NCI-H146 treated with DMSO at 0.1 percent for 48 hours (cell line): ENCODE data around the gene CACNB2.
"Not testable (repeated sequence)": the region's sequence is repeated elsewhere in the genome, so short reads cannot be mapped to it uniquely, and the experiment has no call there.

Source experiments
- DNase-seq: peaks from one replicate; lab custom pipeline; 2025; ENCODE audit not compliant: unreplicated experiment; lab: John Stamatoyannopoulos, UW

Gene CACNB2

DNA sequence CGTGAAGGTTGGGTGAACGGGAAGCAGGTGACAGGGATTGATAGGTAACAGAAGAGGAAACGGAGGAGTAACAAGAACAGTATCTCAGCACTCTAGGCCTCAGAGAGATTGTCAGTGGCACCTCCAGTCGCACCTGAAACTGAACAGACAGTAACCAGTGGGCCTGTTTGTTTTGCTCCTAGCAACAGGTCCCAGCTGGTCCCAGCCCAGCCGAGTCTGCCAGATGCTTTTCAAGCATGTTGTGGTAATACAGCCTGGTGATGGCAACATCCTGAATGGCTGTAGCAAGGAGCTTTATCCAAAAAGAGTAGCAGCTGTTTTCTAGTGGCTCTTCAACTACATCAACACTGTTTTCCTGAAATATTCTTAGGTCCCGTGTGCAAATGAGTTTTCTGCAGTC, 4.7 kb downstream of the CACNB2 start:
- no peak for DNase-seq

DNA sequence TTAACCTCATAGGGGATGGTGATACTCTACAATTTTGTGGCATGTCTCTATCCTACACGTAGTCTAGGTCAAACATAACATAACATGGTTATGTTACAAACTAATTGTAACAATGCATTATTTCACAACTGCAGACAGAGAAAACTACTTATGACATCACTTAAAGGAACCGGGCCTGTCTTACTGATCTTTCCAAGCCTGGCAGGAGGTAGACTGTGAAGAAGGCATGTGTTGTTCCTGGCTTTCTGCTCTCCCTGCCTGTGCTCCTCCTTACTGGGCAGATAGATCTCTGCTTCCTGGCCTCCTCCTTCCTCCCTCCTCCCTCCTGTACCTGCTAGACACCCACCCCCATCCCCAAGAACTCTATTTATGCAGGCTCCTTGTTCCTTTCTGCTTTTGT, 5.4 kb downstream of the CACNB2 start:
- DNase-seq = no peak

DNA sequence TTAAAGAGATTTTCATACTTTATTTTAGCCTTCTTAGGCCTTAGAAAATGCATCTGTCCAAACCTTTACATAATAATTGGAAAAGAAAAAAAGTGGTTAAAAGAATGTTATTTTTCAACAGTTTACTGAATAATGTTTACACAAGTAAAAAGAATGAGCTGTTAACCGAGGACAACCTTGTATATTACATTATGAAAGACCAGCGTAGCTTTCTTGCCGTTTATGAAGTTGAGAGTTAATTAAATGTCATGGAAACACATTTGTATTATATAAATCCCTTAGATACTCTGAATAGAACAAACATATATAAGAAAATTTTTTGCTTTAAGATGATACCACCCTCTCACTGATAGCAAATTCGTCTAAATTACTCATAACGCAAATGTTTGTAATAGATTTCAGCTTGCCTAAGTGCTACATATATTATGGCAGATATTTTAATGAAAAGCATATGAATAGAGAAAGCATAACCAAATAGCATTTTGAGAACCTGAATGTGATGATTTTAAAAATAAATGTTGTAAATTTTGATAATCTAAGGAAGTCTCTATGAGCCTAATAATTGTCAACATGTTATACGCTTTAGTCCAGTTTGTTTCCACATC, 9.1 kb downstream of the CACNB2 start:
- no peak for DNase-seq

DNA sequence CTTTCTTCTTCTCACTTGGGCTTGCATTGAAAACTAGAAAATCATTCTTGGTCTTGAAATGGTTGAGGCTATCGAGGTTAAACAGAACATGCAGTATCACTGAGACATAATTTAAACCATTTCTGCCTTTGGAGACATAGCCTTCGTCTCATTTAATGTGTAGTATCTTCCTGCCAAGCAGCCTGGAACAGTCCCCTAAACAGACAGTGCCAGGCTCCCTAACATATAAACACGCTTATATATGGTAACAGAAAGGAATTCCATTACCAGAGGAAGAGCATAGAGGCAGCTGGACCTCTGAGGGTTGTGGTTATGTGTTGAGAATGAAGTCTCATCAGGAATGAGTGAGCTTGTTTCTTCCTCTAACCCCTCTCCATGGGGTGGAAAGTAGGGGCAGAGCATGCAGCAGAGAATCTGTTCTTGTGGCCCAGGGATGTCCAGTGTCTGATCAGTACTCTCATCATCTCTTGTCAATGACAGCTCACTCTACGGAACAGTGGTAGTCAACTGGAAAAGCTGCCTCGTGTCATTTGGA, 11.2 kb downstream of the CACNB2 start:
- DNase-seq = no peak

GRCh38 chr10:18153381-18153780, 13.2 kb downstream of the CACNB2 start:
- DNase-seq = not testable (repeated sequence)

- DNase-seq = no peak
Measured at GRCh38 chr10:18155321-18155720, 15.1 kb downstream of the CACNB2 start.

- DNase-seq = not testable (repeated sequence)
Measured at GRCh38 chr10:18156797-18157196, 16.6 kb downstream of the CACNB2 start.

DNA sequence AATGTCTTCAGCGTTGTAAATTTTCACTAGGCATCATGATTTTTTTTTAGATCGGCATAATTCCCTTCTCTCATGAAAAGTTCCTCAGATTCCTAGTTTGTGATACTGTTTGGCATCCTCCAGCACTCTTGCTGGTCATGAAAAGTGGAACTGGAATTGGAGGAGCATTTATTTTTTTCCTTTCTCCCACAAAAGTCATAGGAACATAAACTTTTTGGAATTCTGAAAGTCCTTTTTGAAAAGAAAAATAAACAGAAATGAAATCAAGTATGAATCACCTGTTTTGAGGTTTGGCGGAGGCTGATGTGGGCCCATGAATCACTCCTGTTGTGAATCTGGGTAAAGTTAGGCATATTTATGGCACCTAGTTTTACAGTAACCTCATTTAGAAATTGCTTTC, 17.7 kb downstream of the CACNB2 start:
- DNase-seq = no peak

GRCh38 chr10:18158773-18159265, 18.6 kb downstream of the CACNB2 start:
- DNase-seq = no peak

- DNase-seq = no peak
Measured at GRCh38 chr10:18159557-18159956, 19.3 kb downstream of the CACNB2 start.

- no peak for DNase-seq
Measured at GRCh38 chr10:18162021-18162627, 21.9 kb downstream of the CACNB2 start.

- DNase-seq = no peak
Measured at GRCh38 chr10:18164093-18164492, 23.9 kb downstream of the CACNB2 start.

GRCh38 chr10:18164748-18165361, 24.6 kb downstream of the CACNB2 start:
- no peak for DNase-seq

DNA sequence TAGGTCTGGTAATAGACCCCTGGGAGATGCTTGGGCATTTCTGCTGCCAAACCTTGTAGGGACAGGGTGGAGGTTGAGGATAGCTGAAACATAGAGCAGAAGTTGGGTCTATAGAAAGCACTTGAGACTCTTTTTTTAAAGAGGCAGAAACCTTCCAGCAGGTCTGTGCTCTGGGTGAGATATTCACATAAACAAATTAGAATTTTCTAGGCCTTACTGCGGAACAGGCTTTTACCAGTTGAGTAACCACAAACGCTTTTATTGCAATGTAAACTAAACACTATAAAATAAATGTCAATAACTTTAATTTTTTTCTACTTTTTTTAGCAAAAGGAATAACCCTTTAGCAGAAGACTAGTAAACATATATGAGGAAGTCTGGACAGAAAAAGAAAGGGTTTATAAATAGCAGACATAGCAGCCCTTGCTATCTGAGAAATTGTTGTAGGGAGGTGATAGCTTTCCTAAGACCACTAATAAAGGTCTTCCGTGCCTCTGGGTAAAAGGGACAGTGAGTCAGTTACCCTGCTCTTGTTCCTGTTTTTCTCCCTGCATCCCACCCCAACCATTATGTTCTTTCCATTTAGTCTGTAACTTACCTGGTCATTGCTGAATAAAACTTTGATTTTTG, 38.7 kb downstream of the CACNB2 start:
- no peak for DNase-seq

GRCh38 chr10:18179891-18180290, 39.7 kb downstream of the CACNB2 start:
- no peak for DNase-seq

DNA sequence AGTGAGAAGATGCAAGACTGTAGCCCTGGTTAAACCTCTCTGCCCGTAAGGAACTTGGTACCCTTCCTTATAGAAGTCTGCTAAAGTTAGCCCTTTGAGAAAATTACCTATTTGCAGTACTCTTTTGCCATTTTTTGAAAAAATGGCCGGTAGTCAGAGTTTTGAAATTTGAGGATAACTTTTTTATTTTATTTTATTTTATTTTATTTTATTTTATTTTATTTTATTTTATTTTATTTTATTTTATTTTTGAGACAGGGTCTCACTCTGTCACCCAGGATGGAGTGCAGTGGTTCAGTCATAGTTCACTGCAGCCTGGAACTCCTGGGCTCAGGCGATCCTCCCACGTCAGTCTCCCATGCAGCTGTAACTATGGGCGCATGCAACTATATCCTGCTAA, 41.2 kb downstream of the CACNB2 start:
- not testable (repeated sequence) for DNase-seq

DNA sequence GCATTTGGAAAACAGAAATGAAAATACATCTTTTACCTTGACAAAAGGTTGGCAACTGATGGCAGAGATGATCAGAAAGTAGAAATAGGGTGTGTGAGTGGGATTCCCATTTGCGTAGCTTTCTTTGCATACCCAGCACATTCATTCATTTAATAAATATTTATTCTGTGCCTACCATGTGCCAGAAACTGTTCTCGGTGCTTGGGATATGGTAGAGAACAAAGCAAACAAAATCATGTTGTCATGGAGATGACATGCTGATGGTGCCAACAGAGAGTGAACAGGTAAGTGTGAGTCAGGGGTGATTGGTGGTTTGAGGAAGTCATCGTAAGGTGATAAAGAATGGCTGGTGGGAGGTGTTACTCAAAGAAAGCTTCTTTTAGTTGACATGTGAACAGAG, 45.4 kb downstream of the CACNB2 start:
- DNase-seq = no peak

- DNase-seq = no peak
Measured at GRCh38 chr10:18190840-18191239, 50.6 kb downstream of the CACNB2 start.

DNA sequence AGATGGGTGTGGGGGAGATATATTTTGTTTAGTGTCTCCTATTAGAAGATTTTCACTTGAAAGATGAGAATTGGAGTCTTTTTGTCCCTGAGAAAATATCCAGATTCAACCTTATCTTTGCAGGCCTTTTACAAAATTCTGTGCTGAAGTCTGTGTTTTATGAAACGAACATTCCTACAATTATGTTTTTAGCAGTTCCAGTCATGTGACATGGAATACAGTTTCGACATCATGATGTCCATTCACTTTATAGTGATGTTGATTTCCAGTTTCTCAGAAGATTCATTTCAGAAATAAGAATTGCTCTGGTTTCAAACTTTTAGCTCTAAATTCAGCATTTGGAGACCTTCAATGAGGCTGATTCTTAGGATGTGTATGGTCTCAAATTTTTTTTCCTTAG, 54.4 kb downstream of the CACNB2 start:
- DNase-seq = no peak

- no peak for DNase-seq
Measured at GRCh38 chr10:18195060-18195799, 55.0 kb downstream of the CACNB2 start.
